ENCODE results near the gene RBPJL.

RBPJL gene

DNA sequence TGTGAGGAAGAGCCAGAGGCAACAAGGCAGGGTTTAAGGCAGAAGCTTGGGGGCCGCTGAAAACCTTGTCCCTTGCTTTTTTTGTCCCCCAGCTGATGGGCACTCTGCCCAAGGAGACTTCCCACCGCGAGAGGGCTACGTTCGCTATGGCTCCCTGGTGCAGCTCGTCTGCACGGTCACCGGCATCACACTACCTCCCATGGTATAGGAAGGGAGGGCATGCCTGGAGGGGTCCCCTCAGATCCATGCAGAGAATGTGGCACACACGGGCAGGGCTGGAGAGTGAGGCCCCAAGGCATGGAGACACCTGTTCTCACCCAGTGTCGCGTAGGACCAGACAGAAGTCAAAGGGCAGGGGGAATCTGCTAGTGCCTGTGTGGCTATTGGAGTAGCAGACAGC, 7.3 kb downstream of the RBPJL start:
- TF ChIP-seq ISL1 (CRISPR knock-in tag; IDR thresholded peaks at IDR 0.05) (no peak), BACH2 (CRISPR knock-in tag; IDR thresholded peaks at IDR 0.05; ENCODE audit: borderline replicate concordance) (no peak), GLIS3 (CRISPR knock-in tag; IDR thresholded peaks at IDR 0.05) (no peak), ZFP30 (CRISPR knock-in tag; IDR thresholded peaks at IDR 0.05) (no peak), ZFP3 (CRISPR knock-in tag; IDR thresholded peaks at IDR 0.05) (no peak), TOX (CRISPR knock-in tag; IDR thresholded peaks at IDR 0.05; ENCODE audit: borderline replicate concordance) (no peak), RARB (CRISPR knock-in tag; IDR thresholded peaks at IDR 0.05) (no peak), TCF4 (CRISPR knock-in tag; IDR thresholded peaks at IDR 0.05; ENCODE audit: borderline replicate concordance) (no peak), ZNF565 (CRISPR knock-in tag; conservative IDR thresholded peaks at IDR 0.05; ENCODE audit: low read depth) (no peak), POU6F1 (CRISPR knock-in tag; IDR thresholded peaks at IDR 0.05; ENCODE audit: borderline replicate concordance, low read depth) (no peak), ARNTL (CRISPR knock-in tag; IDR thresholded peaks at IDR 0.05; ENCODE audit: borderline replicate concordance, low read depth) (no peak)
- no peak for ATAC-seq

DNA sequence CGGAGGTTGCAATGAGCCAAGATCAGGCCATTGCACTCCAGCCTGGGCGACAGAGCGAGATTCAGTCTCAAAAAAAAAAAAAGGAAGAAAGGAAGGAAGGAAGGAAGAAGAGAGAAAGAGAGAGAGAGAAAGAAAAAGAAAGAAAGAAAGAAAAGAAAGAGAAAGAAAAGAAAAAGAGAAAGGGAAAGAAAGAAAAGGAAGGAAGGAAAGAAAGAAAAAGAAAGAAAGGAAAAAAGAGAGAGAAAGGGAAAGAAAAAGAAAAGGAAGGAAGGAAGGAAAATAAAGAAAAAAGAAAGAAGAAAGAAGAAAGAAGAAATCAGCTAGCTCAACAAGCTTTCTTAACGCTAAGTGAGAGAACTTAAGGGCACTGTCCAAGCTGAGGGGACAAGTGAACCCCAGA, 9.0 kb downstream of the RBPJL start:
- TF ChIP-seq ZNF565 (CRISPR knock-in tag; conservative IDR thresholded peaks at IDR 0.05; ENCODE audit: low read depth) = no peak
- TF ChIP-seq POU6F1 (CRISPR knock-in tag; IDR thresholded peaks at IDR 0.05; ENCODE audit: borderline replicate concordance, low read depth) = no peak
- no peak for TF ChIP-seq ARNTL (CRISPR knock-in tag; IDR thresholded peaks at IDR 0.05; ENCODE audit: borderline replicate concordance, low read depth)
- TF ChIP-seq CSDC2 (CRISPR knock-in tag; IDR thresholded peaks at IDR 0.05) = no peak
- no peak for TF ChIP-seq CSRNP3 (CRISPR knock-in tag; IDR thresholded peaks at IDR 0.05)
- TF ChIP-seq ZFP30 (CRISPR knock-in tag; IDR thresholded peaks at IDR 0.05) = no peak
- ATAC-seq = no peak

- TF ChIP-seq SNAI2 (CRISPR knock-in tag; IDR thresholded peaks at IDR 0.05) (no peak), OSR1 (CRISPR knock-in tag; IDR thresholded peaks at IDR 0.05) (no peak)
- ATAC-seq = no peak
Measured at GRCh38 chr20:45316150-45317080, 9.8 kb downstream of the RBPJL start.

GRCh38 chr20:45317826-45318225, 11.2 kb downstream of the RBPJL start:
- TF ChIP-seq ISL1 (CRISPR knock-in tag; IDR thresholded peaks at IDR 0.05) = no peak
- no peak for TF ChIP-seq PATZ1 (CRISPR knock-in tag; IDR thresholded peaks at IDR 0.05; ENCODE audit: borderline replicate concordance)
- no peak for TF ChIP-seq ZNF565 (CRISPR knock-in tag; conservative IDR thresholded peaks at IDR 0.05; ENCODE audit: low read depth)
- no peak for TF ChIP-seq SNAI2 (CRISPR knock-in tag; IDR thresholded peaks at IDR 0.05)
- TF ChIP-seq CREB5 (CRISPR knock-in tag; IDR thresholded peaks at IDR 0.05; ENCODE audit: low read depth) = no peak
- no peak for TF ChIP-seq GLIS3 (CRISPR knock-in tag; IDR thresholded peaks at IDR 0.05)
- TF ChIP-seq TOX (CRISPR knock-in tag; IDR thresholded peaks at IDR 0.05; ENCODE audit: borderline replicate concordance) = no peak
- TF ChIP-seq ZFP30 (CRISPR knock-in tag; IDR thresholded peaks at IDR 0.05) = no peak
- no peak for TF ChIP-seq ZC3H10 (CRISPR knock-in tag; IDR thresholded peaks at IDR 0.05)
- TF ChIP-seq RARB (CRISPR knock-in tag; IDR thresholded peaks at IDR 0.05) = no peak
- TF ChIP-seq OSR1 (CRISPR knock-in tag; IDR thresholded peaks at IDR 0.05) = no peak
- TF ChIP-seq ARNTL (CRISPR knock-in tag; IDR thresholded peaks at IDR 0.05; ENCODE audit: borderline replicate concordance, low read depth) = no peak
- no peak for ATAC-seq

All from SK-N-SH treated with all-trans-retinoic acid at 6 μM for 48 hours (cell line).